SKM-1 treated with dmso at 0.1 percent for 144 hours (cell line): Measurements from ENCODE around the gene HYAL3.

Experiments
- DNase-seq: peaks from one replicate; lab custom pipeline; 2025; ENCODE audit not compliant: unreplicated experiment; lab: John Stamatoyannopoulos, UW

The HYAL3 gene

GRCh38 chr3:50330330-50330729 lies 31.1 kb upstream of the HYAL3 start:
- DNase-seq = no peak

- DNase-seq = peak; percentile 96
These were observed 28.9 kb upstream of the HYAL3 start, which contains the start of gene TUSC2 for GRCh38 chr3:50327943-50328691. Gene TUSC2, minus strand, starts transcription at chr3:50328223. Its CDS starts 124 bp downstream, at chr3:50328099.

- DNase-seq = no peak
These were observed 27.9 kb upstream of the HYAL3 start for GRCh38 chr3:50327129-50327528.

GRCh38 chr3:50326182-50326541 lies 27.0 kb upstream of the HYAL3 start:
- DNase-seq = no peak

- DNase-seq = no peak
These were observed 26.4 kb upstream of the HYAL3 start for GRCh38 chr3:50325497-50326181.

GRCh38 chr3:50325113-50325480 lies 25.9 kb upstream of the HYAL3 start:
- no peak for DNase-seq

GRCh38 chr3:50324351-50325112 lies 25.3 kb upstream of the HYAL3 start:
- DNase-seq = no peak

GRCh38 chr3:50323614-50324199 lies 24.5 kb upstream of the HYAL3 start:
- no peak for DNase-seq

- no peak for DNase-seq
These were observed 23.9 kb upstream of the HYAL3 start for GRCh38 chr3:50323092-50323600.

GRCh38 chr3:50322386-50323091 lies 23.3 kb upstream of the HYAL3 start, which contains the start of gene HYAL2:
Gene HYAL2, minus strand, starts transcription at chr3:50322745. Its CDS starts 2,256 bp downstream, at chr3:50320489.
- no peak for DNase-seq

- DNase-seq = no peak
These were observed 22.8 kb upstream of the HYAL3 start for GRCh38 chr3:50322115-50322385.

GRCh38 chr3:50321336-50322114 lies 22.3 kb upstream of the HYAL3 start:
- peak; percentile 90 for DNase-seq

- peak; percentile 44 for DNase-seq
These were observed 21.7 kb upstream of the HYAL3 start for GRCh38 chr3:50320853-50321335.

- no peak for DNase-seq
These were observed 20.9 kb upstream of the HYAL3 start for GRCh38 chr3:50319894-50320625.

GRCh38 chr3:50319181-50319893 lies 20.1 kb upstream of the HYAL3 start:
- no peak for DNase-seq

- no peak for DNase-seq
These were observed 19.4 kb upstream of the HYAL3 start for GRCh38 chr3:50318615-50319014.

- no peak for DNase-seq
These were observed 19.0 kb upstream of the HYAL3 start for GRCh38 chr3:50318163-50318562.

- no peak for DNase-seq
These were observed 18.1 kb upstream of the HYAL3 start for GRCh38 chr3:50317300-50317699.
